Ascending aorta (tissue), 2 donors: ENCODE data around the gene ADCK2. TPM values are rescaled to one million over a fixed set of nuclear protein-coding genes. Genes with fewer than 3 reads are reported as not detected.

Experiments used
- DNase-seq, 2 donors: peaks; one replicate each; pipeline ENCODE4 v3.0.0-alpha.2; 2019; ENCODE audit warnings: low spot score in 2 of 2
- H3K27ac ChIP-seq, 2 donors: fragments of 200-600 bp; sonication (generic); one replicate each; pipeline ENCODE4 v1.5.1; 2016 to 2017; ENCODE audit warnings: mild to moderate bottlenecking in 1 of 2
- H3K27me3 ChIP-seq: fragments of 200-600 bp; sonication (generic); one replicate; pipeline ENCODE4 v1.5.1; 2017
- H3K36me3 ChIP-seq, 2 donors: fragments of 200-600 bp; sonication (generic); one replicate each; pipeline ENCODE4 v1.5.1; 2016
- H3K4me1 ChIP-seq, 2 donors: fragments of 200-600 bp; sonication (generic); one replicate each; pipeline ENCODE4 v1.5.1; 2016 to 2017; ENCODE audit warnings: mild to moderate bottlenecking in 1 of 2
- H3K4me3 ChIP-seq, 2 donors: fragments of 200-600 bp; sonication (generic); one replicate each; pipeline ENCODE4 v1.5.1; 2016 to 2017; ENCODE audit warnings: mild to moderate bottlenecking in 1 of 2
- H3K9me3 ChIP-seq, 2 donors: fragments of 200-600 bp; sonication (generic); one replicate each; pipeline ENCODE4 v1.5.1; 2016
- intact Hi-C: fragments of 100-400 bp; cut with DNase I; formaldehyde crosslinking; loops from one replicate; pipeline ENCODE4 v1.15.1; 2023
- total RNA-seq: library from RNA; depleted of rRNA; stranded (reverse); fragments of >200 nt; gene quantifications from one replicate; pipeline ENCODE4 v1.1.0, GENCODE V29; 2016
- TF ChIP-seq, protein P1 (sequence below), 3 experiments: fragments of 200-600 bp in 2 of 3; fragments of 450-650 bp in 1 of 3; sonication (generic) in 2 of 3; IDR thresholded peaks; one replicate each; pipeline ENCODE4 v1.5.1; 2016 to 2019; ENCODE audit warnings: antibody characterized with exemption in 3 of 3, mild to moderate bottlenecking in 1 of 3, moderate library complexity in 1 of 3

The ADCK2 gene
- total RNA-seq, 1 donor from 2014 or later: 46.1 TPM

DNA sequence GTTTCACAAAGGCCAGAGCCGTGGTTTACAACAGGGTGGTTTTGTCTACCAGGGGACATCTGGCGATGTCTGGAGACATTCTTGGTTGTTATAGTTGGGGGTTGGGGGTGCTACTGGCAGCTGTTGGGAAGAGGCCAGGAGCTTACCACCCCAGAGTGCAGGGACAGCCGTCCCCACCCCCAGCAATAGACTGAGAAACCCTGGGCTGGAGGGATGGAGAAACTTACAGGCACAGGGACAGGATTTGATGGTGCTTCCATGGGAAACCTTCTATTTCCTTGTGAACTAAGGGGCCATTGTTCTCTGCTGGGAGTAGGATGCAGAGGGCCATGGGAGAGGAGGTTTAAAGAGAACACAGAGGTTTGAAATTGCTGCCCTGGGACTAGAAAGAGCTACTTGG is 10.9 kb downstream of the ADCK2 start:
- DNase-seq: peak in 1 of 2 donors; percentile 22
- no peaks in the 10 kb centered on the region for H3K9me3 ChIP-seq
- TF ChIP-seq, protein P1, sequence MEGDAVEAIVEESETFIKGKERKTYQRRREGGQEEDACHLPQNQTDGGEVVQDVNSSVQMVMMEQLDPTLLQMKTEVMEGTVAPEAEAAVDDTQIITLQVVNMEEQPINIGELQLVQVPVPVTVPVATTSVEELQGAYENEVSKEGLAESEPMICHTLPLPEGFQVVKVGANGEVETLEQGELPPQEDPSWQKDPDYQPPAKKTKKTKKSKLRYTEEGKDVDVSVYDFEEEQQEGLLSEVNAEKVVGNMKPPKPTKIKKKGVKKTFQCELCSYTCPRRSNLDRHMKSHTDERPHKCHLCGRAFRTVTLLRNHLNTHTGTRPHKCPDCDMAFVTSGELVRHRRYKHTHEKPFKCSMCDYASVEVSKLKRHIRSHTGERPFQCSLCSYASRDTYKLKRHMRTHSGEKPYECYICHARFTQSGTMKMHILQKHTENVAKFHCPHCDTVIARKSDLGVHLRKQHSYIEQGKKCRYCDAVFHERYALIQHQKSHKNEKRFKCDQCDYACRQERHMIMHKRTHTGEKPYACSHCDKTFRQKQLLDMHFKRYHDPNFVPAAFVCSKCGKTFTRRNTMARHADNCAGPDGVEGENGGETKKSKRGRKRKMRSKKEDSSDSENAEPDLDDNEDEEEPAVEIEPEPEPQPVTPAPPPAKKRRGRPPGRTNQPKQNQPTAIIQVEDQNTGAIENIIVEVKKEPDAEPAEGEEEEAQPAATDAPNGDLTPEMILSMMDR (IDR thresholded peaks at IDR 0.05): no peak
- H3K4me1 ChIP-seq: no peaks in the 10 kb centered on the region
- no peak overlapping the region for H3K4me3 ChIP-seq
- intact Hi-C loops: no loop called here
- no peak overlapping the region for H3K27ac ChIP-seq
- H3K27me3 ChIP-seq: no peaks in the 10 kb centered on the region
- H3K36me3 ChIP-seq: peaks cover 37 to 66% of the 10 kb centered on the region in 2 donors

GRCh38 chr7:140684066-140684950 is 11.6 kb downstream of the ADCK2 start:
- DNase-seq: peak in 1 of 2 donors; percentile 45
- intact Hi-C loops: no loop called here
- no peaks in the 10 kb centered on the region for H3K4me1 ChIP-seq

GRCh38 chr7:140685407-140686087 is 12.8 kb downstream of the ADCK2 start:
- peaks cover 42 to 66% of the 10 kb centered on the region in 2 donors for H3K36me3 ChIP-seq
- H3K9me3 ChIP-seq: no peaks in the 10 kb centered on the region
- H3K27ac ChIP-seq: no peak overlapping the region
- no peak overlapping the region for H3K4me3 ChIP-seq
- H3K4me1 ChIP-seq: no peaks in the 10 kb centered on the region
- peak in 1 of 2 donors; percentile 35 for DNase-seq
- TF ChIP-seq, protein P1 (IDR thresholded peaks at IDR 0.05): no peak
- intact Hi-C loops: no loop called here
- no peaks in the 10 kb centered on the region for H3K27me3 ChIP-seq

More at GRCh38 chr7:140684066-140684950, 11.6 kb downstream of the ADCK2 start:
- Histone ChIP-seq H3K36me3 (peaks cover 31 to 64% of the 10 kb centered on the region in 2 donors), H3K9me3 (no peaks in the 10 kb centered on the region), H3K4me3 (no peak overlapping the region), H3K27me3 (no peaks in the 10 kb centered on the region), H3K27ac (no peak overlapping the region)
- TF ChIP-seq, protein P1 (IDR thresholded peaks at IDR 0.05): no peak

DNA sequence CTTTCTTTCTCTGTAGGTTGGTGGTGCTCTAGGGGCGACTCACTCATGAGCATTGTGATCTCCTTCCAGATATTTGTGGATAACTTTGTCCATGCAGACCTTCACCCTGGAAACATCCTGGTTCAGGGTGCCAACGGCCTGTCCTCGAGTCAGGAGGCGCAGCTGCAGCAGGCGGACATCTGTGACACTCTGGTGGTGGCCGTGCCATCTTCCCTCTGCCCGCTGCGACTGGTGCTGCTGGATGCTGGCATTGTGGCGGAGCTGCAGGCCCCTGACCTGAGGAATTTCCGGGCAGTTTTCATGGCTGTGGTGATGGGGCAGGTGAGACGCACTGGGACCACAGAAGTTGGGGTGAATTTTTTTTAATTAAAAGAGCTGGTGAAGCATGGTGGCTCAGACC is 14.2 kb downstream of the ADCK2 start:
- Histone ChIP-seq H3K4me3 (no peak overlapping the region), H3K27ac (no peak overlapping the region), H3K9me3 (no peaks in the 10 kb centered on the region), H3K36me3 (peaks cover 42 to 58% of the 10 kb centered on the region in 2 donors), H3K27me3 (no peaks in the 10 kb centered on the region), H3K4me1 (no peaks in the 10 kb centered on the region)
- intact Hi-C loops: no loop called here
- TF ChIP-seq, protein P1 (IDR thresholded peaks at IDR 0.05): no peak
- peak in 1 of 2 donors; percentile 55 for DNase-seq

GRCh38 chr7:140688341-140688740 is 15.6 kb downstream of the ADCK2 start:
- H3K4me3 ChIP-seq: no peak overlapping the region
- no peaks in the 10 kb centered on the region for H3K9me3 ChIP-seq
- H3K27ac ChIP-seq: no peak overlapping the region
- TF ChIP-seq, protein P1 (IDR thresholded peaks at IDR 0.05): no peak
- intact Hi-C loops: no loop called here
- no peaks in the 10 kb centered on the region for H3K4me1 ChIP-seq
- DNase-seq: peak in 1 of 2 donors; percentile 54
- H3K27me3 ChIP-seq: no peaks in the 10 kb centered on the region
- H3K36me3 ChIP-seq: peaks cover 39 to 55% of the 10 kb centered on the region in 2 donors
